Measurements from ENCODE around the gene OLFM4. TPM values are rescaled to one million over a fixed set of nuclear protein-coding genes. Genes with fewer than 3 reads are reported as not detected.

Gene OLFM4
- total and polyA plus RNA-seq, 2 experiments from 2014 or later, result not detected

GRCh38 chr13:52994051-52994450 is 34.6 kb upstream of the OLFM4 start:
- Mint-ChIP-seq H3K4me3 (no peak overlapping the region), H3K27me3 (ENCODE audit: insufficient read depth, low read depth, poor library complexity) (peaks cover 1% of the 10 kb centered on the region), H3K9me3 (no peaks in the 10 kb centered on the region), H3K36me3 (ENCODE audit: low read depth) (no peaks in the 10 kb centered on the region), H3K27ac (no peak overlapping the region), H3K4me1 (peaks cover 27% of the 10 kb centered on the region)
- Histone ChIP-seq H3K27ac (ENCODE audit: low read depth) (no peak overlapping the region), H3K79me2 (replicated peaks; ENCODE audit: insufficient read depth) (no peaks in the 10 kb centered on the region), H2AFZ (peak overlapping the region; percentile 25; the same call in 1 of the 2 replicates), H3K27me3 (ENCODE audit: insufficient read depth) (no peaks in the 10 kb centered on the region), H3K9me2 (ENCODE audit: insufficient read depth) (no peaks in the 10 kb centered on the region; the same call in 1 of the 2 replicates), H3K4me2 (peak overlapping the region; percentile 50), H3F3A (replicated peaks; ENCODE audit: low read depth) (no peaks in the 10 kb centered on the region), H3K4me3 (no peak overlapping the region), H3K4me1 (ENCODE audit: insufficient read depth) (peaks cover 33% of the 10 kb centered on the region), H4K20me1 (replicated peaks; ENCODE audit: insufficient read depth) (no peaks in the 10 kb centered on the region), H3K36me3 (ENCODE audit: insufficient read depth) (no peaks in the 10 kb centered on the region)
- ATAC-seq (no peak), DNase-seq (ENCODE audit: low spot score) (no peak)
- TF ChIP-seq ZNF331 (CRISPR knock-in tag; IDR thresholded peaks at IDR 0.05; ENCODE audit: low read depth) (no peak), ZNF114 (CRISPR knock-in tag; IDR thresholded peaks at IDR 0.05) (no peak), NANOG (IDR thresholded peaks at IDR 0.05; ENCODE audit: borderline replicate concordance) (no peak), CTCF (conservative IDR thresholded peaks at IDR 0.05; ENCODE audit: low read depth in 2 of 2) (no peak), POLR2AphosphoS5 (IDR thresholded peaks at IDR 0.05; ENCODE audit: low read depth) (no peak), ETS1 (IDR thresholded peaks at IDR 0.05) (no peak), CREB1 (CRISPR knock-in tag; IDR thresholded peaks at IDR 0.05; ENCODE audit: low read depth) (no peak), JUNB (IDR thresholded peaks at IDR 0.05; ENCODE audit: unreplicated experiment) (no peak), ZNF462 (CRISPR knock-in tag; IDR thresholded peaks at IDR 0.05) (no peak), EZH2 (IDR thresholded peaks at IDR 0.05; ENCODE audit: low read depth, unreplicated experiment) (no peak), EZH2phosphoT487 (IDR thresholded peaks at IDR 0.05; ENCODE audit: unreplicated experiment) (no peak), REST (IDR thresholded peaks at IDR 0.05; ENCODE audit: unreplicated experiment) (no peak), STAT1 (IDR thresholded peaks at IDR 0.05; ENCODE audit: unreplicated experiment) (no peak)
